HEK293 (cell line): ENCODE data around the gene MBD1.

Source experiments
- FEZF1 ChIP-seq: fragments of 450-650 bp; formaldehyde crosslinking; IDR thresholded peaks from 2 replicates; pipeline ENCODE4 v1.5.1; 2016; ENCODE audit warnings: missing biosample characterization, missing genetic modification characterization
- PBX3 ChIP-seq: sonication (generic); formaldehyde crosslinking; IDR thresholded peaks from 2 replicates; pipeline ENCODE4 v1.8.1; 2022; ENCODE audit warnings: mild to moderate bottlenecking, moderate library complexity, missing genetic modification reagents
- ZBTB10 ChIP-seq: fragments of 450-650 bp; formaldehyde crosslinking; IDR thresholded peaks from 2 replicates; pipeline ENCODE4 v1.5.1; 2016; ENCODE audit warnings: missing biosample characterization, missing genetic modification characterization
- ZNF366 ChIP-seq: fragments of 450-650 bp; formaldehyde crosslinking; conservative IDR thresholded peaks from 2 replicates; pipeline ENCODE4 v1.5.1; 2016; ENCODE audit warnings: missing biosample characterization, missing genetic modification characterization
- ZNF394 ChIP-seq: fragments of 450-650 bp; formaldehyde crosslinking; IDR thresholded peaks from 2 replicates; pipeline ENCODE4 v1.5.1; 2016; ENCODE audit warnings: missing biosample characterization, missing genetic modification characterization, mild to moderate bottlenecking, moderate library complexity, borderline replicate concordance
- ZNF404 ChIP-seq: fragments of 450-650 bp; formaldehyde crosslinking; IDR thresholded peaks from 2 replicates; pipeline ENCODE4 v1.5.1; 2017; ENCODE audit warnings: missing biosample characterization, missing genetic modification characterization
- ZNF416 ChIP-seq: fragments of 450-650 bp; formaldehyde crosslinking; IDR thresholded peaks from 2 replicates; pipeline ENCODE4 v1.5.1; 2016; ENCODE audit warnings: missing biosample characterization, missing genetic modification characterization
- ZNF449 ChIP-seq: fragments of 450-650 bp; formaldehyde crosslinking; IDR thresholded peaks from 2 replicates; pipeline ENCODE4 v1.5.1; 2017; ENCODE audit warnings: missing biosample characterization, mild to moderate bottlenecking, missing genetic modification characterization, moderate library complexity
- ZNF501 ChIP-seq: fragments of 450-650 bp; formaldehyde crosslinking; IDR thresholded peaks from 2 replicates; pipeline ENCODE4 v1.5.1; 2016; ENCODE audit warnings: missing biosample characterization, missing genetic modification characterization
- ZNF544 ChIP-seq: fragments of 450-650 bp; formaldehyde crosslinking; IDR thresholded peaks from 2 replicates; pipeline ENCODE4 v1.5.0; 2017; ENCODE audit warnings: missing biosample characterization, missing genetic modification characterization
- ZNF561 ChIP-seq: fragments of 450-650 bp; IDR thresholded peaks from 2 replicates; pipeline ENCODE4 v1.5.1; 2018; ENCODE audit warnings: missing biosample characterization, missing genetic modification characterization, borderline replicate concordance
- ZNF610 ChIP-seq: fragments of 450-650 bp; formaldehyde crosslinking; IDR thresholded peaks from 2 replicates; pipeline ENCODE4 v1.5.1; 2016; ENCODE audit warnings: missing biosample characterization, missing genetic modification characterization, borderline replicate concordance
- ZNF623 ChIP-seq: fragments of 450-650 bp; formaldehyde crosslinking; IDR thresholded peaks from 2 replicates; pipeline ENCODE4 v1.5.1; 2016; ENCODE audit warnings: missing biosample characterization, missing genetic modification characterization
- ZNF677 ChIP-seq: fragments of 450-650 bp; IDR thresholded peaks from 2 replicates; pipeline ENCODE4 v1.5.0; 2018; ENCODE audit warnings: missing biosample characterization, mild to moderate bottlenecking, missing genetic modification characterization, moderate library complexity
- ZNF830 ChIP-seq: fragments of 450-650 bp; IDR thresholded peaks from 2 replicates; pipeline ENCODE4 v1.5.0; 2018; ENCODE audit warnings: missing biosample characterization, missing genetic modification characterization, low read depth, mild to moderate bottlenecking, moderate library complexity
- TF ChIP-seq, protein P1 (sequence below): fragments of 450-650 bp; formaldehyde crosslinking; conservative IDR thresholded peaks from 2 replicates; pipeline ENCODE4 v1.5.1; 2016; ENCODE audit warnings: low read depth, missing biosample characterization, missing genetic modification characterization
- TF ChIP-seq, protein P2 (sequence below): fragments of 450-650 bp; formaldehyde crosslinking; IDR thresholded peaks from 2 replicates; pipeline ENCODE4 v1.5.1; 2016; ENCODE audit warnings: missing biosample characterization, missing genetic modification characterization
- TF ChIP-seq, protein P3 (sequence below): fragments of 450-650 bp; formaldehyde crosslinking; IDR thresholded peaks from 2 replicates; pipeline ENCODE4 v1.5.1; 2016; ENCODE audit warnings: missing biosample characterization, missing genetic modification characterization
- TF ChIP-seq, protein P4 (sequence below): fragments of 450-650 bp; IDR thresholded peaks from 2 replicates; pipeline ENCODE4 v1.5.1; 2018; ENCODE audit warnings: missing biosample characterization, mild to moderate bottlenecking, missing genetic modification characterization

Gene MBD1

DNA sequence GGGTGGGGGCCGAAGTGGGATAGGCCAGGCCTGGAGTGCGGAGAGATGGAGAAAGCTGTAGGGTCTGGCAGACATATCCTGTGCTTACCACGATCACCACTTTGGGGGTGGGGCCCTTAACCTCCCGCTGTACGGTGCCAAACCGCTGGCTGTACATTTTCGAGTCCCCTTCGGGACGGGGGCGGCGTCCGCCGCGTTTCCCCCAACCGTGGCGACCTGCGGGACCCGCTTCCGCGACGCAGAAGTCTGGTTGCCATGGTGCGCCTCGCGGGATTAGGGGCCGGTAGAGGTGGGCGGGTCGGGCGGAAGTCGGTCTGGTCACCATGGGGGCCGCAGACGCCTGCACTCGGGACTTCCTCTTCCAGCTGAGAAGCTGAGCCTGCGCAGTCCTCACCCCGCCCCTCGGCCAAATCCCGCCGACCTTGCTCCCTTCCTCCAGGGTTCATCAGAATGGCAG lies 15.0 kb downstream of the MBD1 start, which contains the start of gene CFAP53 (continued):
- TF ChIP-seq, protein P1, sequence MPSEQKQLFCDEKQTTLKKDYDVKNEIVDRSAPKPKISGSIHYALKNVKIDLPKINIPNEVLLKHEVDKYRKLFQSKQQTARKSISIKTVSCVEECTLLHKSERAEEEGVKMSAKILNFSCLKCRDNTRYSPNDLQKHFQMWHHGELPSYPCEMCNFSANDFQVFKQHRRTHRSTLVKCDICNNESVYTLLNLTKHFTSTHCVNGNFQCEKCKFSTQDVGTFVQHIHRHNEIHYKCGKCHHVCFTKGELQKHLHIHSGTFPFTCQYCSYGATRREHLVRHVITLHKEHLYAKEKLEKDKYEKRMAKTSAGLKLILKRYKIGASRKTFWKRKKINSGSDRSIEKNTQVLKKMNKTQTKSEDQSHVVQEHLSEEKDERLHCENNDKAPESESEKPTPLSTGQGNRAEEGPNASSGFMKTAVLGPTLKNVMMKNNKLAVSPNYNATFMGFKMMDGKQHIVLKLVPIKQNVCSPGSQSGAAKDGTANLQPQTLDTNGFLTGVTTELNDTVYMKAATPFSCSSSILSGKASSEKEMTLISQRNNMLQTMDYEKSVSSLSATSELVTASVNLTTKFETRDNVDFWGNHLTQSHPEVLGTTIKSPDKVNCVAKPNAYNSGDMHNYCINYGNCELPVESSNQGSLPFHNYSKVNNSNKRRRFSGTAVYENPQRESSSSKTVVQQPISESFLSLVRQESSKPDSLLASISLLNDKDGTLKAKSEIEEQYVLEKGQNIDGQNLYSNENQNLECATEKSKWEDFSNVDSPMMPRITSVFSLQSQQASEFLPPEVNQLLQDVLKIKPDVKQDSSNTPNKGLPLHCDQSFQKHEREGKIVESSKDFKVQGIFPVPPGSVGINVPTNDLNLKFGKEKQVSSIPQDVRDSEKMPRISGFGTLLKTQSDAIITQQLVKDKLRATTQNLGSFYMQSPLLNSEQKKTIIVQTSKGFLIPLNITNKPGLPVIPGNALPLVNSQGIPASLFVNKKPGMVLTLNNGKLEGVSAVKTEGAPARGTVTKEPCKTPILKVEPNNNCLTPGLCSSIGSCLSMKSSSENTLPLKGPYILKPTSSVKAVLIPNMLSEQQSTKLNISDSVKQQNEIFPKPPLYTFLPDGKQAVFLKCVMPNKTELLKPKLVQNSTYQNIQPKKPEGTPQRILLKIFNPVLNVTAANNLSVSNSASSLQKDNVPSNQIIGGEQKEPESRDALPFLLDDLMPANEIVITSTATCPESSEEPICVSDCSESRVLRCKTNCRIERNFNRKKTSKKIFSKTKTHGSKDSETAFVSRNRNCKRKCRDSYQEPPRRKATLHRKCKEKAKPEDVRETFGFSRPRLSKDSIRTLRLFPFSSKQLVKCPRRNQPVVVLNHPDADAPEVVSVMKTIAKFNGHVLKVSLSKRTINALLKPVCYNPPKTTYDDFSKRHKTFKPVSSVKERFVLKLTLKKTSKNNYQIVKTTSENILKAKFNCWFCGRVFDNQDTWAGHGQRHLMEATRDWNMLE: 0 out of 2 replicates have a peak, but pooled peaks have one; percentile 20
- TF ChIP-seq ZNF623 (no peak), ZBTB10 (tag by site-specific recombination) (peak; percentile 47; the same call in 1 of the 2 replicates), ZNF501 (tag by site-specific recombination) (peak; percentile 62; the same call in 1 of the 2 replicates), ZNF830 (tag by site-specific recombination) (no peak), ZNF449 (tag by site-specific recombination) (no peak), ZNF394 (tag by site-specific recombination) (no peak), ZNF677 (no peak), FEZF1 (tag by site-specific recombination) (no peak), PBX3 (CRISPR knock-in tag) (no peak), ZNF404 (tag by site-specific recombination) (no peak), ZNF416 (tag by site-specific recombination) (no peak), ZNF610 (tag by site-specific recombination) (no peak; the same call in 1 of the 2 replicates), ZNF561 (tag by site-specific recombination) (no peak), ZNF366 (tag by site-specific recombination) (no peak), ZNF544 (tag by site-specific recombination) (no peak)
- TF ChIP-seq, protein P2, sequence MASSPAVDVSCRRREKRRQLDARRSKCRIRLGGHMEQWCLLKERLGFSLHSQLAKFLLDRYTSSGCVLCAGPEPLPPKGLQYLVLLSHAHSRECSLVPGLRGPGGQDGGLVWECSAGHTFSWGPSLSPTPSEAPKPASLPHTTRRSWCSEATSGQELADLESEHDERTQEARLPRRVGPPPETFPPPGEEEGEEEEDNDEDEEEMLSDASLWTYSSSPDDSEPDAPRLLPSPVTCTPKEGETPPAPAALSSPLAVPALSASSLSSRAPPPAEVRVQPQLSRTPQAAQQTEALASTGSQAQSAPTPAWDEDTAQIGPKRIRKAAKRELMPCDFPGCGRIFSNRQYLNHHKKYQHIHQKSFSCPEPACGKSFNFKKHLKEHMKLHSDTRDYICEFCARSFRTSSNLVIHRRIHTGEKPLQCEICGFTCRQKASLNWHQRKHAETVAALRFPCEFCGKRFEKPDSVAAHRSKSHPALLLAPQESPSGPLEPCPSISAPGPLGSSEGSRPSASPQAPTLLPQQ (tag by site-specific recombination): peak; percentile 80
- TF ChIP-seq, protein P3, sequence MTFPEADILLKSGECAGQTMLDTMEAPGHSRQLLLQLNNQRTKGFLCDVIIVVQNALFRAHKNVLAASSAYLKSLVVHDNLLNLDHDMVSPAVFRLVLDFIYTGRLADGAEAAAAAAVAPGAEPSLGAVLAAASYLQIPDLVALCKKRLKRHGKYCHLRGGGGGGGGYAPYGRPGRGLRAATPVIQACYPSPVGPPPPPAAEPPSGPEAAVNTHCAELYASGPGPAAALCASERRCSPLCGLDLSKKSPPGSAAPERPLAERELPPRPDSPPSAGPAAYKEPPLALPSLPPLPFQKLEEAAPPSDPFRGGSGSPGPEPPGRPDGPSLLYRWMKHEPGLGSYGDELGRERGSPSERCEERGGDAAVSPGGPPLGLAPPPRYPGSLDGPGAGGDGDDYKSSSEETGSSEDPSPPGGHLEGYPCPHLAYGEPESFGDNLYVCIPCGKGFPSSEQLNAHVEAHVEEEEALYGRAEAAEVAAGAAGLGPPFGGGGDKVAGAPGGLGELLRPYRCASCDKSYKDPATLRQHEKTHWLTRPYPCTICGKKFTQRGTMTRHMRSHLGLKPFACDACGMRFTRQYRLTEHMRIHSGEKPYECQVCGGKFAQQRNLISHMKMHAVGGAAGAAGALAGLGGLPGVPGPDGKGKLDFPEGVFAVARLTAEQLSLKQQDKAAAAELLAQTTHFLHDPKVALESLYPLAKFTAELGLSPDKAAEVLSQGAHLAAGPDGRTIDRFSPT (tag by site-specific recombination): no peak
- TF ChIP-seq, protein P4, sequence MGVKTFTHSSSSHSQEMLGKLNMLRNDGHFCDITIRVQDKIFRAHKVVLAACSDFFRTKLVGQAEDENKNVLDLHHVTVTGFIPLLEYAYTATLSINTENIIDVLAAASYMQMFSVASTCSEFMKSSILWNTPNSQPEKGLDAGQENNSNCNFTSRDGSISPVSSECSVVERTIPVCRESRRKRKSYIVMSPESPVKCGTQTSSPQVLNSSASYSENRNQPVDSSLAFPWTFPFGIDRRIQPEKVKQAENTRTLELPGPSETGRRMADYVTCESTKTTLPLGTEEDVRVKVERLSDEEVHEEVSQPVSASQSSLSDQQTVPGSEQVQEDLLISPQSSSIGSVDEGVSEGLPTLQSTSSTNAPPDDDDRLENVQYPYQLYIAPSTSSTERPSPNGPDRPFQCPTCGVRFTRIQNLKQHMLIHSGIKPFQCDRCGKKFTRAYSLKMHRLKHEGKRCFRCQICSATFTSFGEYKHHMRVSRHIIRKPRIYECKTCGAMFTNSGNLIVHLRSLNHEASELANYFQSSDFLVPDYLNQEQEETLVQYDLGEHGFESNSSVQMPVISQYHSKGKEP (tag by site-specific recombination): no peak
